Smooth muscle cell (in vitro differentiated cells): ENCODE results near the gene AP5Z1. TPM values are rescaled to one million over a fixed set of nuclear protein-coding genes. Genes with fewer than 3 reads are reported as not detected.

Experiments
- DNase-seq: peaks from one replicate; lab custom pipeline; 2025; ENCODE audit not compliant: unreplicated experiment; lab: John Stamatoyannopoulos, UW
- H2AFZ ChIP-seq: fragments of 200-600 bp; sonication (generic); 2 replicates; pipeline ENCODE4 v1.6.0; 2016; ENCODE audit warnings: antibody characterized with exemption, low read depth, mild to moderate bottlenecking
- H3F3A ChIP-seq: fragments of 200-600 bp; sonication (generic); 2 replicates; pipeline ENCODE4 v1.6.0; 2017; ENCODE audit warnings: antibody characterized with exemption, low read depth
- H3K27ac ChIP-seq: fragments of 200-600 bp; sonication (generic); 2 replicates; pipeline ENCODE4 v1.5.1; 2016; ENCODE audit warnings: low read depth, mild to moderate bottlenecking
- H3K27me3 ChIP-seq: fragments of 200-600 bp; sonication (generic); 2 replicates; pipeline ENCODE4 v1.6.1; 2016; ENCODE audit warnings: low read depth, mild to moderate bottlenecking
- H3K36me3 ChIP-seq: fragments of 200-600 bp; sonication (generic); 2 replicates; pipeline ENCODE4 v1.5.1; 2016; ENCODE audit warnings: low read depth
- H3K4me1 ChIP-seq: fragments of 200-600 bp; sonication (generic); 2 replicates; pipeline ENCODE4 v1.5.1; 2016; ENCODE audit warnings: low read depth
- H3K4me2 ChIP-seq: fragments of 200-600 bp; sonication (generic); 2 replicates; pipeline ENCODE4 v1.6.0; 2016; ENCODE audit warnings: mild to moderate bottlenecking
- H3K4me3 ChIP-seq: fragments of 200-600 bp; sonication (generic); 2 replicates; pipeline ENCODE4 v1.5.1; 2016; ENCODE audit warnings: mild to moderate bottlenecking
- H3K79me2 ChIP-seq: fragments of 200-600 bp; sonication (generic); 2 replicates; pipeline ENCODE4 v1.6.0; 2016; ENCODE audit warnings: low read depth, mild to moderate bottlenecking
- H3K9ac ChIP-seq: fragments of 200-600 bp; sonication (generic); 2 replicates; pipeline ENCODE4 v1.6.0; 2016; ENCODE audit warnings: low read depth
- H3K9me3 ChIP-seq: fragments of 200-600 bp; sonication (generic); replicated peaks from 2 replicates; pipeline ENCODE4 v1.5.1; 2016; ENCODE audit warnings: low read depth
- H4K20me1 ChIP-seq: fragments of 200-600 bp; sonication (generic); 2 replicates; pipeline ENCODE4 v1.6.0; 2016; ENCODE audit warnings: low read depth
- CTCF ChIP-seq: fragments of 200-600 bp; sonication (generic); IDR thresholded peaks from 2 replicates; pipeline ENCODE4 v1.5.1; 2017; ENCODE audit warnings: borderline replicate concordance, mild to moderate bottlenecking, antibody characterized with exemption; ENCODE audit not compliant: insufficient read depth, poor library complexity, severe bottlenecking
- WGBS: methylation state at CpG from one replicate; pipeline ENCODE4 v1.1.7; 2016; ENCODE audit warnings: low lambda C conversion rate; 5-methylcytosine and 5-hydroxymethylcytosine counted together
- polyA plus RNA-seq: library from polyadenylated mRNA; unstranded; fragments of >200 nt; fragmentation: Nextera tagmentation; extraction: Ambion mirVana; gene quantifications from 2 replicates; pipeline ENCODE4 v1.2.1, GENCODE V29; 2016
- total RNA-seq: library from RNA; depleted of rRNA; stranded (reverse); fragments of >200 nt; gene quantifications from 2 replicates; pipeline ENCODE4 v1.2.3, GENCODE V29; 2014

Gene AP5Z1
- total and polyA plus RNA-seq, 2 experiments from 2014 or later = 16.6 to 37.6 TPM

- Histone ChIP-seq H3K4me2 (no peak overlapping the region), H2AFZ (no peak overlapping the region), H3K27me3 (no peaks in the 10 kb centered on the region), H3K27ac (no peak overlapping the region), H3K9me3 (no peaks in the 10 kb centered on the region), H3F3A (no peaks in the 10 kb centered on the region), H3K9ac (no peak overlapping the region), H3K36me3 (no peaks in the 10 kb centered on the region), H3K4me1 (no peaks in the 10 kb centered on the region), H3K79me2 (no peaks in the 10 kb centered on the region), H4K20me1 (no peaks in the 10 kb centered on the region), H3K4me3 (no peak overlapping the region)
- 95% methylated on average over 25 of the region's 26 CpGs for WGBS
- DNase-seq = no peak
- no peak for TF ChIP-seq CTCF
These were observed 14.0 kb downstream of the AP5Z1 start for GRCh38 chr7:4789194-4790077.

- no peak overlapping the region for H3K9ac ChIP-seq
- TF ChIP-seq CTCF = no peak
- no peak overlapping the region for H3K27ac ChIP-seq
- H3K4me3 ChIP-seq = no peak overlapping the region
- no peak for DNase-seq
- H3F3A ChIP-seq = no peaks in the 10 kb centered on the region
- no peaks in the 10 kb centered on the region for H3K36me3 ChIP-seq
- no peaks in the 10 kb centered on the region for H4K20me1 ChIP-seq
- 95% methylated on average over 8 of the region's 9 CpGs for WGBS
- no peaks in the 10 kb centered on the region for H3K4me1 ChIP-seq
- no peak overlapping the region for H2AFZ ChIP-seq
- H3K27me3 ChIP-seq = no peaks in the 10 kb centered on the region
- H3K79me2 ChIP-seq = no peaks in the 10 kb centered on the region
- no peaks in the 10 kb centered on the region for H3K9me3 ChIP-seq
- no peak overlapping the region for H3K4me2 ChIP-seq
These were observed 14.6 kb downstream of the AP5Z1 start for GRCh38 chr7:4790078-4790465.

- no peak for TF ChIP-seq CTCF
- Histone ChIP-seq H3K9me3 (no peaks in the 10 kb centered on the region), H3K9ac (no peak overlapping the region), H3K27ac (no peak overlapping the region), H3K79me2 (no peaks in the 10 kb centered on the region), H3K27me3 (no peaks in the 10 kb centered on the region), H4K20me1 (no peaks in the 10 kb centered on the region), H3K4me3 (no peak overlapping the region), H3K36me3 (no peaks in the 10 kb centered on the region), H3F3A (no peaks in the 10 kb centered on the region), H3K4me1 (no peaks in the 10 kb centered on the region), H2AFZ (no peak overlapping the region), H3K4me2 (no peak overlapping the region)
- 96% methylated on average over 24 of the region's 24 CpGs for WGBS
- DNase-seq = no peak
These were observed 15.1 kb downstream of the AP5Z1 start for GRCh38 chr7:4790516-4790991.
